GM18520 (cell line): ENCODE measurements around the gene MLLT3.
A peak's percentile ranks its signal among the peaks of the same experiment; 100 is the strongest.

Source experiments
- ATAC-seq: cut with Tn5 transposase; IDR thresholded peaks from one replicate; pipeline ENCODE4 v1.9.1; 2021; ENCODE audit not compliant: unreplicated experiment

Gene MLLT3

DNA sequence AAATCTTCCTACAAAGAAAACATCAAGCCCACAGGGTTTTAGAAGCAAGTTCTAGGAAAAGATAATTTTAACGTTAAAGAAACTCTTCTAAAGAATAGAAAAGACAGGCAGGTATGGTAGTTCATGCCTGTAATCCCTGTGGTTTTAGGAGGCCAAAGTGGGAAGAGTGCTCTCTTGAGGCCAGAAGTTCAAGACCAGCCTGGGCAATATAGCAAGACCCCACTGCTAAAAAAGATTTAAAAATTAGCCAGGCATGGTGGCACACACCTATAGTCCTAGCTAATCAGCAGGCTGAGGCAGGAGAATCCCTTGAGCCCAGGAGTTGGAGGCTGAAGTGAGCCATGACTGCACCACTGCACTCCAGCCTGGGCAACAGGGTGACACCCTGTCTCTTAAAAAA lies 193.3 kb downstream of the MLLT3 start:
- ATAC-seq: no peak

DNA sequence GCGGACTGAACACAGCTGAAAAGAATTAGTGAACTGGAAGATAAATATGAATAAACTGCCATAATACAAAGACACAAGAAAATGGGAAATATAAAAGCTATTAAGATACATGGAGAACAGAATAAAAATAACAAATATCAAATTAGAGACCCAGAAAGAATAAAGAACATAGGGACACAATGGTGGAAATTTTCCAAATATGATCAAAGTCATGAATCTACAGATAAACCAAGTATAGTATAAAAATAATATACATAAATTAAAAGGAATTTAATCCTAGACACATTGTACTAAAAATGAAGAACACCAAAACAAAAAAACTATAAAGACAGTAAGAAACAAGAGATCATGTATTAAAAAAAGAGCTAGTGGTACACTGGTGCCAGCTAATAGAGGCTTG lies 194.9 kb downstream of the MLLT3 start:
- no peak for ATAC-seq

DNA sequence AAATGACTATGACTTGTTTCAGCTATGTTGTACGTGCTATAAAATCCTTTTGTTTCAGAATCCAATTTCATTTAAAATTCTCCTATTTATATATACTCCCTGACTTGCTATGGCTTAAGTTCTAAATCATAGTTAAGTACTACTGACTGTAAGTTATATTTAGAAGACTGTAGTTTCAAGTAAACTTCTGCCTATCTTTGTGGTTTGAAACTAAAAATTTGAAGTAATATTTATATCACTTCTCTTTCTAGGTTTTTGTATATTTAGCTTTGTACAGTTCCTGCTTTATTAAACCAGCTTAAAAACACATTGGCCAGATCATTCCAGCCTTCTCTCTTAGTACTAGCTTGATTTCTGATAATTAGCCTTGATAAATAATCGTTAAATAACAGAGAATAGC lies 196.3 kb downstream of the MLLT3 start:
- no peak for ATAC-seq

DNA sequence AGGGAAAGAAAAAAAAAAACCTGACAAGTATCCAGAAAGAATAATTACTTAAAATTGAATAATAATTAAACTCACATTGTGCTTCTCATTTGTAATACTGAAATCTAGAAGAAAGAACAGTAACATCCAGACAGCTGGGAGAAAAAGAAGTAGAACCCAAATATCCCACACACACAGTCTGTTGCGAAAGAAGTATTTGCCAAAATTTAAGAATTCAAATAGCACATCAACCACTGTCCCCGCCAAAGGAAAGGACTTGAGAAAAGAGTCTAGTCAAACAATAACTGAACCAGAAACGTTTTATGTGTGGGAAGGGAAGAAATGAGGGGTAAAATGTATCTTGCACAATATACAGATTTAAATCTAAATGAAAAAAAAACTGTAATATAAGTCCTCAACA lies 202.8 kb downstream of the MLLT3 start:
- ATAC-seq: no peak

DNA sequence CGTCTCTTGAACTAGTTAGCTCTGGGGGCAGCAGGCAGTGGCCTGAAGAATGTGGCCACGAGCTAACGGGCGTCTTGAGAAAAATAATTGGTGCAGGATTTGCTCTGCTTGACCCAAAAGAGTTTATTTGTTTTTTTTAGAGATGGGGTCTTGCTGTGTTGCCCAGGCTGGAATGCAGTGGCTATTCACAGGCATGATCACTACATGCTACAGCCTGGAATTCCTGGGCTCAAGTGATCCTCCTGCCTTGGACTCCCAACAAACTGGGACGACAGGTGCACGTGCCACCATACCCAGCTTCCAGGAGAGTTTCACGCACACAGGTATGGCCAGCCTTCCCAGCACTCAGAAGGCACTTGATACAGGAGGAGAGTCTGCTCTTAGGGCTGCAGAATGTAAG lies 203.8 kb downstream of the MLLT3 start:
- ATAC-seq: no peak

DNA sequence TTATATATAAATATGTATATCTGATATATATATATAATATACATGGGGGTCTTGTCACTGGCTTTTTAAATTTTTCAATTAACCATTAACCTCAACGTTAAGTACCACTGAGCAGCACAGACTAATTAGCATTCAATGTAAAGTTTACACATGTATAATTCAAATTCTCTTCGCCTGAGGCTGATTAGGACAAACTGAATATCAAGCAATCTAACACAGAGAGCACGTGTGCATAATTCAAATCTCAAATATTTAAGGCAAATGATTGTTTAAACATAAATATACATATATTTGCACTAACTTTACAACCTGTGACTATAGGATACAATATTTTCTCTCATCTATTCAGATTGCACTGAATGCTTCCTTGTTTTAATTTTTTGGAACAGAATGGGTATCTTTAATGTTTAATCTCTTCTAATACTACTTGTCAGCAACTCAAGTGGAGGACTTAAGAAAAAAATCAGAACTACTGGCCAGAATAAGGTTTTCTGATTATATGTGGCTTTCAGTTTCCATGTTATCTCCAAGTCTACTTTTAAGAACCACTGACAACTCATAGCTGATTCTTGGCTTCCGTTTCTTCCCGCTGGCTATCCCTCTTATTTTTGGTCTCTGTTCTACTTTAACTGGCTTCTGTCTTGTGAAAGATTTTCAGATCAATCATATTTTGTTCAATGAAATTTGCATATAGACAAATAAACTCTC lies 204.8 kb downstream of the MLLT3 start:
- ATAC-seq: no peak

DNA sequence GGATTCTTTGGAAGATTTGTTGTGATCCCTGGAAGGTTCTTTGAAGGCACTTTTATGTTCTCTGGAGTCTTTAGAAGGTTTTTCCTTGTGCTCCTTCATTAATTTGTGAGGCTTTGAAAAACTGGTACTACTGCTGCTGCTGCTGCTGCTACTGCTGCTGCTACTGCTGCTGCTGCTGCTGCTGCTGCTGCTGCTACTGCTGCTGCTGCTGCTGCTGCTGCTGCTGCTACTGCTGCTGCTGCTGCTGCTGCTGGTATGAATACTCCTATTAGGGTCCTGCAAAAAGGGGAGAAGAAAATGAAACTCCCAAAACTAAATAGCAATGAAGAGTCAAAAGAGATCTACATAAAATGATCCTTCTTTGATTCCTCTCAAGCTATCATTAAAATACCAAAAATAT lies 208.1 kb downstream of the MLLT3 start:
- ATAC-seq: no peak

- ATAC-seq: no peak
Measured at GRCh38 chr9:20409321-20410092, 212.8 kb downstream of the MLLT3 start.

- ATAC-seq: no peak
Measured at GRCh38 chr9:20408513-20408912, 213.8 kb downstream of the MLLT3 start.

GRCh38 chr9:20407013-20407412 lies 215.3 kb downstream of the MLLT3 start:
- no peak for ATAC-seq

DNA sequence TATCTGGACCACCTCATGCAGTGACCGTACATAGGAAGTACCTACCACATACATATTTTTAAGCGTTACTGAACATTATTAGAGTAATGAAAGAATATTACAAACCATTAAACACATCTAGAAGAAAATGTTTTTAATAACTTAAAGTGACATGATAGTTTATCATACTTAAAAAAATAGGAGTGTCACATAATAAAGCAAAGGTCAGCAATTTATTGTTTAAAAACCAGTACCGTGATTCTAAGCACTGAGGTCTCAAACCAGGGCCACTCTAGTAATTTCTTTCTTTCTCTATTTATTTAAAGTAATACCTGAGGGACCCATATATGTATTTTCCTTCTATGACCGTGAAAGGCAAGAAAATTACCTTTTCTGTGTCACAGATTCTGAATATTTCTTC lies 216.0 kb downstream of the MLLT3 start:
- no peak for ATAC-seq

DNA sequence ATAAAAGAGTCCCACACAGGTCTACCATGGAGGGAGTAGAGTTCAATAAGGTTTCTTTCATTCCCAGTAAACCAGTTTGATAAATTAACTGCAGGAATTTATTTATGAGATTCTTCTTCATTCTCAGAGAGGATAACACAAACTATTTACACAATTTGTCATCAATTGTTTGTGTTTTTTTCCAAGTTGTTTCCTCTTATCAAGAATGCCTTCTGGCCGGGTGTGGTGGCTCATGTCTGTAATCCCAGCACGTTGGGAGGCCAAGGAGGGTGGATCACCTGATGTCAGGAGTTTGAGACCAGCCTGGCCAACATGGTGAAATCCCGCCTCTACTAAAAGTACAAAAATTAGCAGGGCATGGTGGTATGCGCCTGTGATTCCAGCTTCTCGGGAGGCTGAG lies 216.7 kb downstream of the MLLT3 start:
- ATAC-seq: no peak

DNA sequence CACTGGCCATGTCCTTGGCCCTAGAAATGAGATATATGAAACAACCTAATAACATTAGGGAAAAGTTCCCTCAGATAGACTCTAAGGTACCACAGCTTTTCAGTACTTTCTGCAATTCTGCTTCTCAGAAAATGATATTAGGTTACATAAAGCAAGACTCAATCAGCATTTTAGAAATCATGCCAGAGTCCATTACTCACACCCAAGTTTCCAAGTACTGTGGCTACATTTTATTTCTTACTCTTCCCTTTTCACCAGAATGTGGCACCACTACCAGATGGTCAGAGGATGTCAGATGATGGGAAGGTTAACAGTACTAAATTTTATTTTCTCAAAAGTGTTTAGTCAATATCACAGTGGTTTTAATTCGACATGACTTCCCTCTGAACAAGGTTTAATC lies 217.2 kb downstream of the MLLT3 start:
- no peak for ATAC-seq

- ATAC-seq: no peak
Measured at GRCh38 chr9:20404192-20404813, 218.0 kb downstream of the MLLT3 start.

- no peak for ATAC-seq
Measured at GRCh38 chr9:20403346-20403745, 219.0 kb downstream of the MLLT3 start.

DNA sequence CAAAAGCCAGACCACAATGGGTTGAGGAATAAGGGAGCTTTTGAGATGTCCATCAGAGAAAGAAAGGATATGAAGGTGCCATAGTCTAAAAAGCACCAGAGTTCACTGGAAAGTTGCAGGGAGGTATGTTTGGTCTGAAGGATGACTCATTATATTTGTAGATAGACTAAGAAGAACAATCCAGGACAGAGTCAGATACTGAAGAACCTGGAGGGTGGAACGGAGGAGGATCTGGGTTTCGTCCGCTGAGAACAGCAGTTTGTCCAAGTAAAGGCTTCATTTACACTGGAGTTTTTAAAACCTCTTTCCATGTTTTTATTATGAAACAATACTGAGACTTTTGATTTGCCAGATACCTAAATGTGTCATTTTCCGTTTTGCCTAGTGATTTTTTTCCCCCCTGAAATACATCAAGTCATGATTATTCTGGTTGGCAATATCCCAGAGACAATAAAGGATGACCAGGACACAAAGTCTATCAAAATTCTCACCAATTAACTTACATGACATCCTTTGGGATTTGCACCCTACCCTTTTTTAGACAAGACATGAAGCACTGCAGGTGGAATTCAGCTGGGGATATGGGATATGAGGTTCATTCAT lies 219.9 kb downstream of the MLLT3 start:
- no peak for ATAC-seq

DNA sequence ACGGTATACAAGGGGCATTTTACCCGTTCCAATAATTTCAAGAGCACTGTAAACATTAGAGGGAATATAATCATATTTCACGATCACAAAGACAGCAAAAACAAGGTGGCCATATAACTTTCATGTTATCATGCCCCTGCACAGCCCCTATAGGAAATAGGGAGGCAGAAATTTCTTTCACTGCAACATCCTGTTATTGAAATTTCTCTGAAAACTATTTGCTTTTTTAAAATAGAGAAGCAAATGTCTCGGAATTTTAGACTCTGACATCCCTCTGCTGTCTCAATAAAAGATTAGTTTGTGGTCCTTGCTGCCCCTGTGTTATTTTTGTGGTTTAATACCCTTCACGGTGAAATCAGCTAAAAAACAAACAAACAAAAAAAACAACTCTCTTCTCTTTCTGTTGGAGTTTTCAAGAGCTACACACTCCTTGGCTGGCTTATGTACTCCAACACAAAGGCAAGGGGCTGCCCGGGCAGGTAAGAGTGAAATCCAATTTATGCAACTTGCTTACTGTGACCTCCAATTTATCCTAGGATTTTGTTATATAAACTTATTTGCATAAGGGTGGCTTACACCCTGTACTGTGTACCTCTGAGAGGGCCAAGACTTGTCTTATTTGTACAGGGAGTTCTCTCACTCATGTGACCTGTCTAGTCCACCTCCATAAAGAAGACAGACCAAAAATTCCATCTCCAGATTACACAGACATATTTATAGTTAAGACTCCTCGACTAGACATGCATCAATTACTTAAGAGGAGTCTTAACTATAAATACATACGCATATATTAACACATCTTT lies 223.6 kb downstream of the MLLT3 start:
- ATAC-seq: no peak

DNA sequence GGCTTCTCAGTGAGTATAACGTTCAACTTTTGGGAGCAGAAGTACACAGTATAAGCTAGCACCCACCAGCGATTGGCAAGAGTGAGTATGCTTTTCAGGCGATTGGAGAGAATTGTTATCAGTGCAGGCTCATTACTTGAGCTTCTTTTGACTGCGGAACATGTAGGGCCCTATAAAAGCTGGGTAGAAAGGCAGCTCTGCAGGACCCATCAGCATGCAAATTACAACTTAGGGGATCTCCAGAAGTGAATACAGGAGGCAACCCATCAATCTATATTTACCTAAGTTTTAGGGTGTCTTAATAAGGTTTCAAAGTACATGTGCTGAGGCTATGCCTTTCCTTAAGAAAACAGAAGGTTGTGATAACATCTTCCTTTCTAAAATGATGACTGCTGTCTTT lies 225.0 kb downstream of the MLLT3 start:
- ATAC-seq: peak; percentile 50

- ATAC-seq: no peak
Measured at GRCh38 chr9:20396509-20396908, 225.8 kb downstream of the MLLT3 start.

- no peak for ATAC-seq
Measured at GRCh38 chr9:20395651-20396050, 226.6 kb downstream of the MLLT3 start.

DNA sequence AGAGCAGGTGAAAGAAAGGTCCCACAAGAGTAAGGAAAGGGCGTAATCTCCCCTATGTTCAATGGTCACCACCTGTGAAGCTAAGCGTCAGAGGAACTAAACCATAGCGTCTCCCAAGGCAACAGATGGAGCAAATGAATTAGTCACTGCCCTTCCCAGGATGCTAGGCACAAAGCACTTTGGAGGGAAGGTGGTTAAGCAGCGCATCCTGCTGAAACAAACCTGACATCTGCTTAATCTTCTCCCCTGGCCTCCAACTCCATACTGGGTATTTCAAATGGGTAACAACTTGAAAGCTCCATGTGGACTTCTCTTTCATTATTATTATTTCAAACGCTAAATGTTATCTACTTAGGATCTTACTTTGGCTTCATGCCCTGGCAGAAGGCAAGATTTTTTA lies 227.3 kb downstream of the MLLT3 start:
- no peak for ATAC-seq
